NCI-H1694 (cell line): ENCODE data around the gene NCOA3.
A peak's percentile ranks its signal among the peaks of the same experiment; 100 is the strongest.

Source experiments
- DNase-seq: peaks from one replicate; lab custom pipeline; 2025; lab: John Stamatoyannopoulos, UW

The NCOA3 gene

GRCh38 chr20:47680804-47681529 is 179.3 kb downstream of the NCOA3 start:
- no peak for DNase-seq

DNA sequence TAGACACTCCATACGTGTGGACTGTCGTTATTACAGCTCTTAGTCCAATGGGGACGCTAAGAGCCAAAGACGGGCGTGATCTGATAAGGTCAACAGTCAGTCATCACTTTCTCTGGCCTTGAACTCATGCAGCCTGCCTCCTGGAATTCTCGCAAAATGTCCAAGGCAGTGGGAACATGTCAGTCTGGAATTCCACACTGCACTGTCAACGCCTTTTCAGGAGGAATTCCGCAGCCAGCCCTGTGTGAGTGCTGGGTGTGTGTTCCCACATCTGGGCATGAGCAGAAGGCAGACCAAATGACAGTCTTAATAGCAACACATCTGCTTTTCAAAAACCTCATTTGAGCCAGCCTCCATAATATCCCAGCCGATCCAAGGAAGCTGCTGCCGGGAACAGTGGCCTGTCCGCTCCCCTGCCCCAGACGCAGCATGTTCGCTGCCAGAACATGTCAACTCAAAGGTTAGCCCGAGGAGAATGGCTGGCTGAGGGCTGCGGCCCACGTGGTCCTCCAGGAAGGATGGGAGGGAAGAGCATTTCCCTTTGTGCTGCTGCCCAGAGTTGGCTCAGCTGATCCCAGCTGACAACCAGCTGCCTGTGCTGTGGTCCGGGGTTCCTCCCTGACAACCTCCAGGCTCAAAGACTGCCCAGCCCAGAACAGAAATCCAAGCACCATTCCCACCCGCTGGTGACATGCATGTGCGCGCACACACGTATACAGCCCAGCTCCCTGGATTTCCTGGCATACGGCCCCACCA is 180.5 kb downstream of the NCOA3 start:
- no peak for DNase-seq

DNA sequence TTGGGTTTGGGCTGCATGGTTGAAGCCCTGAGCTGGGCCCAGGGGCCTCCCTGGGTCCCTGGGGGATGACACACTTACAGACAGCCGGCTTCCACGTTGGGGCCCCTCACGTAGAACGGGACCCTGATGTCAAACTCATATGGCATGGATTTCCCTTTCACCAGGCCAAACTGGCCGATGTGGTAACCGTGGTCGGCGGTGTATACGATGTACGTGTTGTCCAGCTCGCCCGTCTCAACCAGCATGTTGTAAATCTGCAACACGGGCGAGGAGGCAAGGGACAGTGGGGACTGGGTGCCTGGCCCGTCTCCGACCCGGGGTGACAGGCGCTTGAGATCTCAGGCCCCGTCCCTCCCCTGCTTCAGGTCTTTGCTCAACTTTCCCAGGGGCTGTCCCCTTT is 181.2 kb downstream of the NCOA3 start:
- DNase-seq: no peak

- DNase-seq: no peak
Measured at GRCh38 chr20:47684306-47685080, 182.8 kb downstream of the NCOA3 start.

DNA sequence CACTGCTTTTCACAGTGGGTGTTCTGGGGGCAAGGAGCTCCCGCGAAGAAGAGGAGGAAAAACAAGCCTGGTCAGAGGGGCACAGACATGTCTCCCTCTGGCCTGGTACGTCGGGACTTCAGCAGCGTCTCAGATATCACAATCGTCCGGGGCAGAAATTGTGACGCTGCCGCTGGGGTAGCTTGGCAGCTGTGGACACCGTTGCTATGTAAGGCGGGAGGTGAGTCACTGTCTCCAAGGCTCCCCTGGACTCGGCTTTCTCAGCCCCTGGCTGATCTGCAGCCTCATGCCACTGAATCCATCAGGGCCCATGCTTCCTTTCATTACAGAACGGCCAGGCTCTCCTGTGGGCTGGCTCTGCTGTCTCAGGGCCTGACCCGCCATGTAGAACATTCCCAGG is 184.9 kb downstream of the NCOA3 start:
- no peak for DNase-seq

DNA sequence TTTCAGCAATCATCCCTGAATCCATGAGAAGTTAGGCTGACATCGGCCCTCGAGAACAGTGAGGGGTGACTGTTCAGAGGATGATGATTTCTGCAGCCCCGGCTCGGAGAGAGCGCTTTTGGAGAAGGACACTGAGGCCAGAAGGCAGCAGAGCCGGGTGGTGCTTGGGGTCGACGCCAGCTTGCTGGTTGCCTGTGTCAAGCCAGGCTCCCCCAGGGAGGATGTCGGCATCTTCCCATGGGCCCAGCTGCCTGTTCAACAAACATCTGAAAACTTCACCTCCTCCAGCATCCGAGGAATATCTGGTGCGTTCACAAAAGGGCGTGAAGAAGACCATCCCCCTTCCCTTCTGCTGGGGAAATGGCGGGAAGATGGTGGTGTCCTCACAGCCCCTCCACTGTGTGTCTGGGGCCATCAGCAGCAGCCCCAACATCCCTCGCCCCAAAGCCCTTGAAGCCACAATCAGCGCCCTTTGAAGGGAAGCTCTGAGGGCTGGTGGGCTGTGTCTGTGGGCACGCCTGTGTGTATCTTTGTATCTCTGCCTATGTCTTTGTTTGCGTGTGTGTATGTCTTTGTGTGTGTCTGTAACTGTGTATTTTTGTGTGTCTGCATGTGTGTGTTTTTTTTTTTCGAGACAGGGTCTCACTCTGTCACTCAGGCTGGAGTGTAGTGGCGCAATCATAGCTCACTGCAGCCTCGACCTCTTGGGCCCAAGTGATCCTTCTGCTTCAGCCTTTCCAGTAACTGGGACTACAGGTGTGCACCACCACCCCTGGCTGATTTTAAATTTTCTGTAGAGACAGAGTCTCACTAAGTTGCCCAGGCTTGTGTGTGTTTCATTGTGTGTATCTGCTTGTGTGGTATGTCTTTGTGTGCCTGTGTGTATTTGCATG is 185.7 kb downstream of the NCOA3 start:
- DNase-seq: no peak

DNA sequence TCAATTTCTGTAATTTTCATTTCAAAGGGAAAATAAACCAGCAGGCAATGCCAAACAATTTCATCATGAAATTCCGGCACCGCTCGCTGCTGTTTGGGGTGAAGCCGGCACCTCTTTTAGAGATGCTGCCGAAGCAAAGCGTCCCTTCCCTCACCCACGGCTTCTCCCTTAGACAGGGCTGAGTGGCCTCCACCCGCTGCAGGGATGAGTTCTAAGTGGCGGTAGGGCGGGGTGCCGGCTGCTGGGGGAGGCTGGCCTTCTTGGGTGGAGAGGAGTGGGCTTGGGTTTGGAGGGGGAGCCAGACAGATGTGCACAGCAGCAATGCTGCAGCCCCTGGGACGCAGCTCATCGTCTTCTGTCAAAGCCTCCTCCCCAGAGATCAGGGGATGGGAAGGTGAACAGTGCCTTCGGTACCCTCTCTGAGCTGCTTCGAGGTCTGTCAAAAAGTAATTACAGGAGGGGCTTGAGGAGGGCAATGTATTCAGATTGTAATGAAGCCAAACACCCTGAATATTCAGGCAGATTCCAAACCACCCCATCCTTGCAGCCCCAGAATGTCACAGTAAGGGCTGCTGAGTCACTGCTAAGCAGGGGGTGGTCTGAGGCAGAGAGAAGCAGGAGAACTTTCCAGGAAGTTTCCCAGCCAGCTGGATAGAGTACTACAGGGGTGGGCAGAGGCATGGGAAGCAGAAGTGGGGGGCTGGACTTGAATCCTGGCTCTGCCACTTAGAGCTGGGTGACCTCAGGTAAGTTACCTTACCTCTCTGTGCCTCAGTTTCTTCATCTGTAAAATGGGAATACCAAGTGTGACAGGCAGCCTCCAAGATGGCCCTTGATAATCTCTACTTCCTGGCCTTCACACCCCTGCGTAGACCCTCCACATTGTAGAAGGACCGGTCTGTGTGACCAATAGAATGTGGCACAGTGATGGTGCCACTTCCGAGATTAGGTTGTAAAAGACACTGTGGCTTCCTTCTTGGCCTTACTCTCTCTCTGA is 187.0 kb downstream of the NCOA3 start:
- DNase-seq: no peak

- no peak for DNase-seq
Measured at GRCh38 chr20:47689731-47690130, 188.0 kb downstream of the NCOA3 start.

DNA sequence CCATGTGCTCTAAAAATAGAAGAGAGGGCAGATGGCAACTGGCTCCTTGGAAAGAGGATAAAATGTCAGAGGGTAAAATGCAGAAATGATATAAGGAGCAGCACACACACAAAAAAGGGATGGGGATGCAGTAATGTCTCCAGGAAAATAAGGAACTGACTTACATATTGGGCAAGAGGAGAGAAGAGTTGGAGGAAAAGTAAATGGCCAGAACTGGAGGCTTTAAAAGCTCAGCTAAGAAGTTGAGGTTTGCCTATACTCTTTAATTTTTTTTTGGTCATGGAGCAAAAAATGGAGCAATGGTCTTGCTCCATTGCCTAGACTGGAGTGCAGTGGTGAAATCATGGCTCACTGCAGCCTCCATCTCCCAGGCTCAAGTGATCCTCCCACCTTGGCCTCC is 189.9 kb downstream of the NCOA3 start:
- no peak for DNase-seq

GRCh38 chr20:47694021-47694818 is 192.5 kb downstream of the NCOA3 start:
- DNase-seq: no peak

DNA sequence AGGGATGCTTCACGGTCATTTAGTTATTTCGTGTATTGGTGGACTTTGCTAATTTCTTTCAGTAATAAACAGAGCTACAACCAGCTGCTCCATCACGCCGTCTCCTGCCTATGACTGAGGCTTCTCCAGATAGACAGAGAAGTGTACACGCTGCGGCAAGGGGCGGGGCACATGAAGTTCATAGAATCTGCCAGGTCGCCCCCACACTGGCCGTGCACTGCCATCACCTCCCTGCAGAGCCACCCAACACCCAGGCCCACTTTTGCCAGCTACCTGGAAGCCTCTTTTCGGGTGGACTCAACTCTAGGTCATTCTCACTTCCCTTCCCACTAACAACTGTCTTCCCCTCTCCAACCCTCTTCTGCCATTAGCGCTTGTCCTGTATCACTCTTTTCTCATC is 195.2 kb downstream of the NCOA3 start:
- no peak for DNase-seq

DNA sequence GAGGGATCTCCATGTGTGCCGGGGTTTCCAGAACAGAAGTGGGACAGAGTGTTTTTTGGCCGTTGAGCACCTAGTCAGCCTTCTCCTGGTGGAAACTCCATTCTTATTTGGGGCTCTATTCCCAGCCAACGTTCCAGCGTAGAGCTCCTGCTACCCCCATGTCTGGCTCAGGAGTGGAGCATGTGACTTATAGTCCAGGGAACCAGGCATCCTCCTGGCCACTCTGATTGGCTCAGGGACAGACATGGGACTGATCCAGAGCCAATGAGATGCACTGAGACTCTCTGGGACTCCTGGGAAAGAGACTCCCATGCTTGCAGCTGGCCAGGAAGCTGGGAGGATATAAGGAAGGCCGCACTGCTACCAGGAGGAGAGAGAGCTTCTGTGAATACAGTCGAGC is 196.5 kb downstream of the NCOA3 start:
- no peak for DNase-seq

DNA sequence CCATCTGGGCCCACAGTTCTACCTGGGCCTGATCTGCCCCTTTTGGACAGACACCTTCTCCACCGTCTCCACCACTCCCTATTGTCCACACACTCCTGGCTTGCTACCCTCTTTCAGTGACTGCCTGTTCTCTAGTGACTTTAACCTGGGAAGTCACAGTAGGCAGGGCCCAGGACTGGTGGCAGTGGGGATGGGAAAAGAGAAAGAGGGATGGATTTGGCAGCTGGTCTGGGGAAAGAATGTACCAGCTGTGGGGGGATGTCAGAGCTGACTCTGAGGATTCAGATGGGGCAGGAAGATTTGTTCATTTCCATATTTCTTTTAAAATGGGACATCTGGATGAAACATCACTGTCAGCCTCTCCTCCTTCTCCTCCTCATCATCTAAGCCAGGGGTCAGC is 198.1 kb downstream of the NCOA3 start:
- no peak for DNase-seq

- DNase-seq: no peak
Measured at GRCh38 chr20:47700327-47700726, 198.6 kb downstream of the NCOA3 start.

DNA sequence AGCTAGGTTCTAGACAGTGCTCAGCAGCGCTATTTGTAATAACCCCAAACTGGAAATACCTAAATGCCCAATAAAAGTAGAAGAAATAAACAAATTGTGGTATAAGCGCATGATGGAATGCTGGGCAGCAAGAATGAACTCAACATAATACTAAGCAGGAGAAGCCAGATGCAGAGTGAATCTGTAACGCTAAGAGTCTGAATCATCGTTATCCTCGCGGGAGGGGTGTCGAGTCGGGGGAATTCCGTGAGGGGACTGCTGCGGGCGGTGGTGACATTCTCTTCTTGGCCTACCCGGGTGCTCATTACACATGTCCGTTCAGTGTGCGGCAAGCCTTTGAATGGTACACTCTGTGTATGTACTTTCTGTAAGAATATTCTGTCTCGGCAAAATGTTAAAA is 199.9 kb downstream of the NCOA3 start:
- no peak for DNase-seq

GRCh38 chr20:47703748-47704147 is 202.1 kb downstream of the NCOA3 start:
- no peak for DNase-seq

DNA sequence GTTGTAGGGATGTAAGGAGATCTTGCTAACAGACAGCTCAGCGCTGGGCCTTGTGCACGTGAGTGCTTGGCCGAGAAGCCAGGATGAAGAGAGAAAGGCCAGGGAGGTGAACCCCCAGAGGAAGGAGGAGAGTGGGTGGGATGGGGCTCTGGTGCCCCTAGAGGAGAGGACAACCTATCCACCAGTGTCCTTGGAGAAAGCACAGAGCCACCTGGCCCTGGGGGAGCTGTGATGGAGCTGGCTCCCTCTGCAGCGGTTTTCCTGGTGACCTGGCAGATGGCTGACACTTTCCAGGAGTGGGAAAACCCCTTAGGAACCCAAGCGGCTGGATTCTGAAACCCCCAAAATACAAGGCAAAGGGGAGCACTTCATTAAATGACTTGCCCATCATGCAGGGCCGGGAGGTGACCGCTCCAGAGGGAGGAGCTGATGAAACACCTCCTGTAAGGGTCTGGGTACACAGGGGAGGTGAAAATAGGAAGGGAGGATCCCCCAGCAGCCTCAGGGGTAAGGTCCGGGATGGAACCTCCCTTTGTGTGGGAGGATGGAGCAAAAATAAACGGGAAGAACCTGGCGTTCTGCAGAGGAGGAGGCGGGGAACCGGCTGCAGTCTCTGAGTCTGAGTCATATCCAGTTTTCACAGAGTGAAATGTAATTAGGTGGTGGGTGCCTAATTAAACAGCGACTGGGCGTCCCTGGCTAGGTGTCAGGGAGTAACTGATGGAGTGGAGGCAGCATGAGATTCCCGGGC is 203.2 kb downstream of the NCOA3 start:
- DNase-seq: peak; percentile 13

DNA sequence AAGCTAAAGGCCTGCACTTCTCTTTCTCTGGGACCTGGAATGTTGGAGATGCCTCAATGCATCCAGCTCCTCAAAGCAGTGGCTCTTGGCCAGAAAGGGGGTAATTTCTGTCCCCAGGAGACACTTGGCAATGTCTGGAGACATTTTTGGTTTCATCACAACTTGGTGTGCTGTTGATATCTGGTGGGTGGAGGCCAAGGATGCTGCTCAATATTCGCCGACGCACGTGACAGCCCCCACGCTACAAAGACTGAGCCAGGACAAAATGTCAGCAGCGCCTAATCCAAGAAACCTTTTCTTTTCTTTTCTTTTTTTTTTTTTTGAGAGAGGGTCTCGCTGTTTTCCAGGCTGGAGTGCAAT is 203.8 kb downstream of the NCOA3 start:
- no peak for DNase-seq

- no peak for DNase-seq
Measured at GRCh38 chr20:47706345-47706744, 204.7 kb downstream of the NCOA3 start.
